ENCODE results near the gene PIGR. TPM values are rescaled to one million over a fixed set of nuclear protein-coding genes. Genes with fewer than 3 reads are reported as not detected.

PIGR gene
- total RNA-seq, 2 donors from 2014 or later, result not detected

DNA sequence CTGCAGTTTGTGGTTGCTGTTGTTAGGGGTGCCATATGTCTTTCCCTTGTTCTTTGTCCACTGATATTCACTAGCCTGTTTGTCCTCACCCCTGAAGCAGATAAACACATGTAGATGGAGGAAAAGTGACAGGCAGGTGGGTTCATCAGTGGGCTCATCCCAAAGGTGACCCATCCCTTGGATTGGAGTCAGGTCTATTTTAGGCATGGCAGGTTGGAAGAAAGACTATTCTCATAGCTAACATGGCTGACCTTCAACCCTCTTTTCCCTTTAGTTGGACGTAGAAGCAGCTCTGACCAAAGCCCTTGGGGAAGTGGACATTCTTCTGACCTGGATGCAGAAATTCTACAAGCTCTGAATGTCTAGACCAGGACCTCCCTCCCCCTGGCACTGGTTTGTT is 43.6 kb downstream of the PIGR start:
- 84 to 86% methylated on average over 1 of the region's 1 CpG for WGBS, 2 experiments (ENCODE audit: insufficient coverage in 1 of 2, insufficient read length in 1 of 2)
- TF ChIP-seq, protein P1, sequence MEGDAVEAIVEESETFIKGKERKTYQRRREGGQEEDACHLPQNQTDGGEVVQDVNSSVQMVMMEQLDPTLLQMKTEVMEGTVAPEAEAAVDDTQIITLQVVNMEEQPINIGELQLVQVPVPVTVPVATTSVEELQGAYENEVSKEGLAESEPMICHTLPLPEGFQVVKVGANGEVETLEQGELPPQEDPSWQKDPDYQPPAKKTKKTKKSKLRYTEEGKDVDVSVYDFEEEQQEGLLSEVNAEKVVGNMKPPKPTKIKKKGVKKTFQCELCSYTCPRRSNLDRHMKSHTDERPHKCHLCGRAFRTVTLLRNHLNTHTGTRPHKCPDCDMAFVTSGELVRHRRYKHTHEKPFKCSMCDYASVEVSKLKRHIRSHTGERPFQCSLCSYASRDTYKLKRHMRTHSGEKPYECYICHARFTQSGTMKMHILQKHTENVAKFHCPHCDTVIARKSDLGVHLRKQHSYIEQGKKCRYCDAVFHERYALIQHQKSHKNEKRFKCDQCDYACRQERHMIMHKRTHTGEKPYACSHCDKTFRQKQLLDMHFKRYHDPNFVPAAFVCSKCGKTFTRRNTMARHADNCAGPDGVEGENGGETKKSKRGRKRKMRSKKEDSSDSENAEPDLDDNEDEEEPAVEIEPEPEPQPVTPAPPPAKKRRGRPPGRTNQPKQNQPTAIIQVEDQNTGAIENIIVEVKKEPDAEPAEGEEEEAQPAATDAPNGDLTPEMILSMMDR (conservative IDR thresholded peaks at IDR 0.05), result no peak
- no peak overlapping the region for H3K27ac ChIP-seq (ENCODE audit: low read depth, low read length)

DNA sequence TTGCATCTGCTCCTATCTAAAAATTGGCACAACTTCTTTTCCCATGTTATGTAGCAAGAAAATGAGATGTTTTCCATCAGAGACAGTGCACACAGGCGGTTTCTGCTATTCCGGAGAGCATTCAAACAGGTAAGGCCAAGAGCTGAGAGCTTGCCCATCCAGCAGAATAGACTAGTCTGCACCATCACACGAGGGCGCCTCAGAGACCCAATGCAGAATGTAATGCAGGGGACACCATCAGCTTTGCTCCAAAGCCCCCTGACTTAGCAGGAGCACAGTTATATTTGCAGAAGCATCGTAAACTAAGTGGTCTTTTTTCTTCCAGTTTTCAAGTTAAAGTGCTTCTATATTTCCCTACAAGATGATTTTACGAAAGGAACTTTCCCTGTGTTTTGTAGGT is 44.3 kb downstream of the PIGR start:
- Histone ChIP-seq H3K4me3 (ENCODE audit: low read length) (no peak overlapping the region), H3K9ac (ENCODE audit: extremely low read depth, low read length, poor library complexity, severe bottlenecking) (no peak overlapping the region), H3K27me3 (ENCODE audit: control insufficient read depth, insufficient read depth, low read length, poor library complexity, severe bottlenecking) (peaks cover 21% of the 10 kb centered on the region), H3K36me3 (ENCODE audit: control insufficient read depth, insufficient read depth, low read length) (no peaks in the 10 kb centered on the region), H3K27ac (ENCODE audit: low read depth, low read length) (no peak overlapping the region), H3K4me1 (ENCODE audit: control insufficient read depth, insufficient read depth, low read length) (no peaks in the 10 kb centered on the region), H3K9me3 (ENCODE audit: control insufficient read depth, low read length) (no peaks in the 10 kb centered on the region)
- H3K27me3 Mint-ChIP-seq (ENCODE audit: insufficient read depth), result peaks cover 52% of the 10 kb centered on the region
- no peak for DNase-seq
- H3K4me1 Mint-ChIP-seq, result no peaks in the 10 kb centered on the region
- H3K9me3 Mint-ChIP-seq, result no peaks in the 10 kb centered on the region
- no peaks in the 10 kb centered on the region for H3K36me3 Mint-ChIP-seq (ENCODE audit: low read depth)
- TF ChIP-seq, protein P1 (conservative IDR thresholded peaks at IDR 0.05), result no peak
- 89 to 91% methylated on average over 4 to 6 of the region's 6 CpGs for WGBS, 2 experiments (ENCODE audit: insufficient coverage in 1 of 2, insufficient read length in 1 of 2)
- H3K27ac Mint-ChIP-seq, result no peak overlapping the region
- no peak overlapping the region for H3K4me3 Mint-ChIP-seq

More for the DNA sequence above, 43.6 kb downstream of the PIGR start:
- H3K36me3 ChIP-seq (ENCODE audit: control insufficient read depth, insufficient read depth, low read length), result no peaks in the 10 kb centered on the region
- H3K4me1 ChIP-seq (ENCODE audit: control insufficient read depth, insufficient read depth, low read length), result no peaks in the 10 kb centered on the region
- Mint-ChIP-seq H3K4me1 (no peaks in the 10 kb centered on the region), H3K27me3 (ENCODE audit: insufficient read depth) (peaks cover 55% of the 10 kb centered on the region), H3K36me3 (ENCODE audit: low read depth) (no peaks in the 10 kb centered on the region), H3K9me3 (no peaks in the 10 kb centered on the region), H3K4me3 (no peak overlapping the region), H3K27ac (no peak overlapping the region)
- H3K4me3 ChIP-seq (ENCODE audit: low read length), result no peak overlapping the region
- H3K9me3 ChIP-seq (ENCODE audit: control insufficient read depth, low read length), result no peaks in the 10 kb centered on the region
- H3K9ac ChIP-seq (ENCODE audit: extremely low read depth, low read length, poor library complexity, severe bottlenecking), result no peak overlapping the region
- DNase-seq, result no peak
- peaks cover 27% of the 10 kb centered on the region for H3K27me3 ChIP-seq (ENCODE audit: control insufficient read depth, insufficient read depth, low read length, poor library complexity, severe bottlenecking)

DNA sequence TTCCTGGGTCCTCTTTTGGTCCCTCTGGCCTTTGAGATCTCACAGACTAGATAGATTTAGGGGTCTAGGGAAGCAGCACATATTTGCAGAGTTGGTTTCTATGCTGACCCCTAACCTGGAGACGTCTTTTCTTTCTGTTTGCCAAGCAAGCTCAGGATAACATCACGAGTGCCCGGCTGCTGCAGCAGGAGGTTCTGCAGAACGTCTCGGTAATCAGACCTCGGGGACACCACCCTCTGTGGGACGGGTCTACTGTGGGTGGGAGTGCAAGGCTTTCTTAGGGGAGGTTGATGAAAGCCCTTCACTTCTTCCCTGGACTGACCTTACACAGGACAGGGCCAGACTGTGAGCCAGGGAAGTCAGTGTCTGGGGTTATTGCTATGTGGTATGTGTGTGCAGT is 46.1 kb downstream of the PIGR start:
- H3K36me3 Mint-ChIP-seq (ENCODE audit: low read depth), result no peaks in the 10 kb centered on the region
- WGBS, 2 experiments (ENCODE audit: insufficient coverage in 1 of 2, insufficient read length in 1 of 2), result 86% methylated on average over 7 of the region's 7 CpGs; no CpG with 5 or more reads in 1 of the 2 experiments
- peaks cover 37% of the 10 kb centered on the region for H3K27me3 Mint-ChIP-seq (ENCODE audit: insufficient read depth)
- H3K27ac Mint-ChIP-seq, result no peak overlapping the region
- Histone ChIP-seq H3K9me3 (ENCODE audit: control insufficient read depth, low read length) (no peaks in the 10 kb centered on the region), H3K4me3 (ENCODE audit: low read length) (no peak overlapping the region), H3K36me3 (ENCODE audit: control insufficient read depth, insufficient read depth, low read length) (no peaks in the 10 kb centered on the region), H3K27ac (ENCODE audit: low read depth, low read length) (no peak overlapping the region), H3K4me1 (ENCODE audit: control insufficient read depth, insufficient read depth, low read length) (no peaks in the 10 kb centered on the region), H3K9ac (ENCODE audit: extremely low read depth, low read length, poor library complexity, severe bottlenecking) (no peak overlapping the region), H3K27me3 (ENCODE audit: control insufficient read depth, insufficient read depth, low read length, poor library complexity, severe bottlenecking) (peaks cover 14% of the 10 kb centered on the region)
- H3K4me1 Mint-ChIP-seq, result peaks cover 8% of the 10 kb centered on the region
- no peak for DNase-seq
- H3K9me3 Mint-ChIP-seq, result no peaks in the 10 kb centered on the region
- no peak overlapping the region for H3K4me3 Mint-ChIP-seq
- TF ChIP-seq, protein P1 (conservative IDR thresholded peaks at IDR 0.05), result no peak
